IMR-90 (cell line): ENCODE measurements around the gene DAB1.

Source experiments
- BHLHE40 ChIP-seq: fragments of 150-350 bp; IDR thresholded peaks from 2 replicates; pipeline ENCODE4 v1.6.1; 2016; ENCODE audit warnings: mild to moderate bottlenecking, low read depth, low read length
- CHD1 ChIP-seq: IDR thresholded peaks from 2 replicates; pipeline ENCODE4 v1.6.1; 2012; ENCODE audit warnings: low read depth, low read length, improper control_type of control experiment
- MAFK ChIP-seq: IDR thresholded peaks from 2 replicates; pipeline ENCODE4 v1.6.1; 2012; ENCODE audit warnings: low read depth, low read length, improper control_type of control experiment
- MXI1 ChIP-seq: IDR thresholded peaks from 2 replicates; pipeline ENCODE4 v1.6.1; 2012; ENCODE audit warnings: low read depth, mild to moderate bottlenecking, low read length, moderate library complexity, borderline replicate concordance
- POLR2A ChIP-seq: IDR thresholded peaks from 2 replicates; pipeline ENCODE4 v1.6.1; 2012; ENCODE audit warnings: mild to moderate bottlenecking, low read depth, low read length
- RAD21 ChIP-seq: IDR thresholded peaks from 2 replicates; pipeline ENCODE4 v1.6.1; 2012; ENCODE audit warnings: low read length, improper control_type of control experiment
- RFX5 ChIP-seq: IDR thresholded peaks from 2 replicates; pipeline ENCODE4 v1.8.0; 2012; ENCODE audit warnings: low read depth, mild to moderate bottlenecking, low read length, moderate library complexity
- SMC3 ChIP-seq: fragments of 150-350 bp; IDR thresholded peaks from 2 replicates; pipeline ENCODE4 v1.6.1; 2016; ENCODE audit warnings: low read depth, mild to moderate bottlenecking, antibody characterized with exemption, low read length, moderate library complexity
- TF ChIP-seq, protein P1 (sequence below): conservative IDR thresholded peaks from 2 replicates; pipeline ENCODE4 v1.5.1; 2012; ENCODE audit warnings: mild to moderate bottlenecking, low read depth, low read length, improper control_type of control experiment
- TF ChIP-seq, protein P2 (sequence below): fragments of 150-350 bp; IDR thresholded peaks from 2 replicates; pipeline ENCODE4 v1.6.1; 2017; ENCODE audit warnings: mild to moderate bottlenecking, antibody characterized with exemption, low read length, low read depth

DNA sequence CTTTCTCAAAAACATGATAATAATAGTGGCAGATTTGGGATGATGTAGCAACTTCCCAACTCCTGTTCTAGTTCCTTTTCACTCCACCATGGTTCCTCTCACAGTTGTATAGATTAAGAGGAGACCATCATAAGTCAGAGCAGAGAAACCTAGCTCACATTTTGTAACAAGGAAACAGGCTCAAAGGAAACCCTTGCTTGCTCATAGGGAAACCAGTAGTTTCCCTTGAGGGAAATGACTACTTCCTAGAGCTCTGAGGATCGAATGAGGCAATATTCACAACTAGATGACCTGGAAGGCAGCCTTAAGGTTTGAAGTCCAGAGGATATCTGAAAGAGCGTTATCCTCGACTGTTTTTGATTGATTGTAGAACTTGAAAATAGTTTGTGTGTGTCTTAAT is 382.0 kb downstream of the DAB1 start:
- TF ChIP-seq POLR2A (no peak), BHLHE40 (no peak), CHD1 (no peak), MAFK (no peak), RFX5 (no peak), SMC3 (no peak), RAD21 (no peak), MXI1 (no peak)
- TF ChIP-seq, protein P1, sequence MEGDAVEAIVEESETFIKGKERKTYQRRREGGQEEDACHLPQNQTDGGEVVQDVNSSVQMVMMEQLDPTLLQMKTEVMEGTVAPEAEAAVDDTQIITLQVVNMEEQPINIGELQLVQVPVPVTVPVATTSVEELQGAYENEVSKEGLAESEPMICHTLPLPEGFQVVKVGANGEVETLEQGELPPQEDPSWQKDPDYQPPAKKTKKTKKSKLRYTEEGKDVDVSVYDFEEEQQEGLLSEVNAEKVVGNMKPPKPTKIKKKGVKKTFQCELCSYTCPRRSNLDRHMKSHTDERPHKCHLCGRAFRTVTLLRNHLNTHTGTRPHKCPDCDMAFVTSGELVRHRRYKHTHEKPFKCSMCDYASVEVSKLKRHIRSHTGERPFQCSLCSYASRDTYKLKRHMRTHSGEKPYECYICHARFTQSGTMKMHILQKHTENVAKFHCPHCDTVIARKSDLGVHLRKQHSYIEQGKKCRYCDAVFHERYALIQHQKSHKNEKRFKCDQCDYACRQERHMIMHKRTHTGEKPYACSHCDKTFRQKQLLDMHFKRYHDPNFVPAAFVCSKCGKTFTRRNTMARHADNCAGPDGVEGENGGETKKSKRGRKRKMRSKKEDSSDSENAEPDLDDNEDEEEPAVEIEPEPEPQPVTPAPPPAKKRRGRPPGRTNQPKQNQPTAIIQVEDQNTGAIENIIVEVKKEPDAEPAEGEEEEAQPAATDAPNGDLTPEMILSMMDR = no peak
- TF ChIP-seq, protein P2, sequence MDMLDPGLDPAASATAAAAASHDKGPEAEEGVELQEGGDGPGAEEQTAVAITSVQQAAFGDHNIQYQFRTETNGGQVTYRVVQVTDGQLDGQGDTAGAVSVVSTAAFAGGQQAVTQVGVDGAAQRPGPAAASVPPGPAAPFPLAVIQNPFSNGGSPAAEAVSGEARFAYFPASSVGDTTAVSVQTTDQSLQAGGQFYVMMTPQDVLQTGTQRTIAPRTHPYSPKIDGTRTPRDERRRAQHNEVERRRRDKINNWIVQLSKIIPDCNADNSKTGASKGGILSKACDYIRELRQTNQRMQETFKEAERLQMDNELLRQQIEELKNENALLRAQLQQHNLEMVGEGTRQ = no peak
